GM21825 (cell line): ENCODE measurements around the gene TMEM61.
A peak's percentile ranks its signal among the peaks of the same experiment; 100 is the strongest.
"Not testable (repeated sequence)": the region's sequence is repeated elsewhere in the genome, so short reads cannot be mapped to it uniquely, and the experiment has no call there.

ENCODE experiments used
- ATAC-seq: cut with Tn5 transposase; IDR thresholded peaks from one replicate; pipeline ENCODE4 v1.9.1; 2021; ENCODE audit warnings: mild to moderate bottlenecking, moderate library complexity; ENCODE audit not compliant: unreplicated experiment

Gene TMEM61

GRCh38 chr1:55000110-55001085, 20.0 kb downstream of the TMEM61 start:
- no peak for ATAC-seq

DNA sequence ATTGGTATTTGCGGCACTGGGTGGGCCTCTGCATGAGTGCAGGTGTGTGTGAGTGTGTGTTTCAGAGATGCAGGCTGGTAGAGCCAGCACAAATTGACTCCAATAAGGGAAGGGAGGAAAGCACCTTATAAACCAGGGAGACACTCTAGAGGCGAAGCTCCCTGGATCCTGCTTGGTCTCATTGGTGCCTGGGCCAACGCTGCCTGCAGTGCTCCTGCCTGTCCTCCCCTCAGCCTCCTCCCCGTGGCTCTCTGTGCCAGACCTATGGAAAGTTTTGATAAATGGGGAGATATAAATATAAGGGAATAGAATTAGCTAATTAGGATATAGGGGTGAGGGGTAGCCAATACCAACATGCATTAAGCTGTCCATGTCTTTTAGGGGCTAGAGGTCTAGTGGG, 20.9 kb downstream of the TMEM61 start:
- ATAC-seq: no peak

DNA sequence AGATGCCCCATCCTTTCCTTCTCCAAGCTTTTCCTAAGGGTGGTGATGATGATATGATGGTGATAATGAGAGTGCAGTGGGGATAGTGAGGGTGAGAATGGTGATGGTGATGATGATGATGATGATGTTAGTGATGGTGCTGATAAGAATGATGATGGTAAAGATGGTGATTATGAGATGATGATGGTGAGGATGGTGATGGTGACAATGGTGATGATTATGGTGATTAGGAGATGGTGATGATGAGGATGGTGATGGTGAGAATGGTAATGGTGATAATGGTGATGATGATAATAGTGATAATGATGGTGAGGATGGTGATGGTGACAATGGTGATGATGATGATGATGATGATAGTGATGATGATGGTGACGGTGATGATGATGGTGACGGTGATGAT, 22.3 kb downstream of the TMEM61 start:
- no peak for ATAC-seq

- no peak for ATAC-seq
Observed at GRCh38 chr1:55005351-55006140, 25.1 kb downstream of the TMEM61 start.

DNA sequence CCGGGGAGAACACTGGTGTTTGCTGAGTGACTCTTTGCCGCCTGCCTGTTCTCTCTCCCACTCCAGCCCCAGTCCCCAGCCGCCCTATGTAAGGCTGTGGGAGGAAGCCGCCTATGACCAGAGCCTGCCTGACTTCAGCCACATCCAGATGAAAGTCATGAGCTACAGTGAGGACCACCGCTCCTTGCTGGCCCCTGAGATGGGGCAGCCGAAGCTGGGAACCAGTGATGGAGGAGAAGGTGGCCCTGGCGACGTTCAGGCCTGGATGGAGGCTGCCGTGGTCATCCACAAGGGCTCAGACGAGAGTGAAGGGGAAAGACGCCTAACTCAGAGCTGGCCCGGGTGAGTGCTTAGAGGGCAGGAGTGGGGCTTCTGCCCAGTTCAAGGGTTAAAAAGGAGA, 26.5 kb downstream of the TMEM61 start:
- ATAC-seq: no peak

DNA sequence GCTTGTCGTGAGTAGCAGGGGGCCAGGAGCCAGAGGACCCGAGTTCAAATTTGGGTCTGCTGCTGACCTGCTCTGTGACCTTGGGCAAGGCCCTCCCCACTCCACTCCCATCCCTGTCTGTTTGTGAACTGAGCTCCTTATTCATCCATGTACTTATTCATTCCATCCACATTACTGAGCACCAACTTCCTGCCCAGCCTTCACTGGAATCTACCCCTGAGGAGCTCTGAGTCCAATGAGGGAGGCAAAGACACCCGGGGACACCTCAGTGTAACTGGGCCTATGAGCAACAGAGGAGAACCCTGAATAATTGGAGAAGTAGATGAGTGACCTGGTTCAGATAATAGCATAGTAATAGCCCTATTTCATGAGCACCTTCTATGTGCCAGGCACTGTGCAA, 27.2 kb downstream of the TMEM61 start:
- no peak for ATAC-seq

GRCh38 chr1:55010194-55010886, 29.9 kb downstream of the TMEM61 start:
- ATAC-seq: no peak

DNA sequence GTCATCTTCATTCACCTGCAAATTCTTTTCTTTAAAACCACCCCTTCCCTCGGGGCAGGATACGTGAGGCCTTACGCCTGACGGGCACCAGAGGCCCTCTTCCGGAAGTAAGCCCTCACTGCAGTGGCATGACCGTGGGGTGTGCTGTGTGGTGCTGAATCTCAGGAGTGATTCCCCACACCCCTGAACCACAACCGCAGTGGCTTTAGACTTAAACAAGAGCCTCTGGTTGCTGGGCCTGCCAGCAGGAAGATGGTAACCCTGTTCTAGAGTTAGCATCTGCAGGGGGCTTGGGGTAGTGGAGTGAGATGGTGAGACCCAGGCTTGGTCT, 30.4 kb downstream of the TMEM61 start:
- no peak for ATAC-seq

DNA sequence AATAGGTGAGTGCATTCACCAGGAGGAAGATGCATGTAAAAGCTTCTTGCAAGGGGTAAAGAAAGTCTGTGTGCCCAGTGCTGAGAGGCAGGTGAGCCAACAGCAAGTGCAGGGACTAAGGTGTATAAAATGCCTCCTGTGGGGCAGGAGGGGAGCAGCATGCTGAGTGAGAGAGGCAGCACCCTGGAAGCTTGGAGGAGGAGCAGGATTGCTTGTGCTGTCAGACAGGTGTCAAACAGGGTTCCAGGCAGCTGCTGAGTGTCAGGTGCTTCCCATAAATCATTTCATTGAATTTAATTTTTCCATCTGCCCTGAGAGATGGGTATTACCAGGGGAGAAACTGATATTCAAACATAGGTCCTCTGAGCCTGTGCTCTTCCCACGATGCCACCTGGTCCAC, 32.2 kb downstream of the TMEM61 start:
- no peak for ATAC-seq

GRCh38 chr1:55015123-55015522, 34.7 kb downstream of the TMEM61 start:
- ATAC-seq: no peak

- no peak for ATAC-seq
Observed at GRCh38 chr1:55015731-55016620, 35.5 kb downstream of the TMEM61 start.

DNA sequence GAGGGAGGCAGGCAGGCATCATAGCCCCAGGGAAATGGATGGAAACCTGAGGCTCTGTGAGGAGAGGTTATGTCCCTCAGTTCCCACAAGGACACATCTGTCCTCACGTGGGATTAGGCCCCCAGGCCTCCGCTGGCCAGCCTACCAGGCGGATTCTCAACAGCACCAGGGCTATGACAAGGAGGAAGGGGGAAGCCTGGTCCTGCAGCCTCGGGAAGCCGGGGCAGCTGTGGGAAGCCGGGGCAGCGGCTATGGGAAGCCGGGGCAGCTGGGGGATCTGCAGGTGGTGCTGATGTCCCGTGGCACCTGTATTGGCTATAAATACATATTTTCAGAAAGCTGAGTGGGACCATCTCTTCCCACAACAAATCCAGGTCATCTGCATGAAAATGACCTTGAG, 38.0 kb downstream of the TMEM61 start:
- no peak for ATAC-seq

DNA sequence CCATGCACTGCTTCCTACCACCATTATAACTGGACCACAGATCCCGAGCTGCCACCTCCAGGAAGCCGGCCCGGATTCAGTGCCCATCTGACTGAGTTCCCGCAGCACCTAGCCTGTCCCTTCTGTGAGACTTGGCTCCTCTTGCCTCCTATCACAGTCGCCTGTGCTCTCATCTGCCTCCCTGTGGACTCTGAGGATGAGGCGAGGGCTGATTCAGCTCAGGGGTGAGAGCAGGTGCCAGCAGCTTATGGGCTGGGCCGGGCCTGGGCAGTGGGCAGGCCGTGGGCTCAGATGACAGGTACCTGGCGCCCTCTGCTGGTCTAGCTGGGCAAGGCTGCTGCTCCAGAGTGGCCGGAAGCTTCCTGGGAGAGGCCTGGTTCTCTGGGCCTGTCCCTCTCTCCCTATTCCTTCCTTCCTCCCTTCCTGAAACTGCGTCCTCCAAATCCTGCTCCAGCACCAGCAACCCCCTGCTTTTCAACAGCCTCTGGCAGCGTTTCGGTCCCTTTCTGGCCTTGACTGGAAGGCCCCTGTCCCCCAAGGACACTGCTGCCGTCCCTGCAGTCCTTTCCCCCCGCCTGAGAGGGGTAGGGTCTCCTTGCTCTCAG, 41.6 kb downstream of the TMEM61 start:
- ATAC-seq: peak; percentile 84

- not testable (repeated sequence) for ATAC-seq
Observed at GRCh38 chr1:55024163-55024562, 43.7 kb downstream of the TMEM61 start.

DNA sequence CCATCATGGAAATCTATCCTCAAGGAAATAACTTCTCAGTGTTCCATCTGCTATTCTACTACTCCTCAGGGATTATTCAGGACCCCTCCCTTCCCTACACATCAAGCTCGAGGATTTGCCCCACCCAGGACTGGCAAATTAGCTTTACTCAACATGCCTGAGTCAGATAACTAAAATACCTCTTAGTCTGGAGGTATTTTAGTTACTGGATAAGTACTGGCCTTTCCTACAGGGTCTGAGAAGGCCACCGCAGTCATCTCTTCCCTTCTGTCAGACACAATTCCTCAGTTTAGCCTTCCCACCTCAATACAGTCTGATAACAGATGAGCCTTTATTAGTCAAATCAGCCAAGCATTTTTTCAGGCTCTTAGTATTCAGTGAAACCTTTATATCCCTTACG, 46.3 kb downstream of the TMEM61 start:
- not testable (repeated sequence) for ATAC-seq

DNA sequence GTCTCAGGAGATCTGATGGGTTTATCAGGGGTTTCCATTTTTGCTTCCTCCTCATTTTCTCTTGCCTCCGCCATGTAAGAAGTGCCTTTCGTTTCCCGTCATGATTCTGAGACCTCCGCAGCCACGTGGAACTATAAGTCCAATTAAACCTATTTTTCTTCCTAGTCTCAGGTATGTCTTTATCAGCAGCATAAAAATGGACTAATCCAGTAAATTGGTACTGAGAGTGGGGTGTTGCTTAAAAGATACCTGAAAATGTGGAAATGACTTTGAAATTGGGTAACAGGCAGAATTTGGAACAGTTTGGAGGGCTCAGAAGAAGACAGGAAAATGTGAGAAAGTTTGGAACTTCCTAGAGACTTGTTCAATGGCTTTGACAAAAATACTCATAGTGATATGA, 50.7 kb downstream of the TMEM61 start:
- ATAC-seq: not testable (repeated sequence)

DNA sequence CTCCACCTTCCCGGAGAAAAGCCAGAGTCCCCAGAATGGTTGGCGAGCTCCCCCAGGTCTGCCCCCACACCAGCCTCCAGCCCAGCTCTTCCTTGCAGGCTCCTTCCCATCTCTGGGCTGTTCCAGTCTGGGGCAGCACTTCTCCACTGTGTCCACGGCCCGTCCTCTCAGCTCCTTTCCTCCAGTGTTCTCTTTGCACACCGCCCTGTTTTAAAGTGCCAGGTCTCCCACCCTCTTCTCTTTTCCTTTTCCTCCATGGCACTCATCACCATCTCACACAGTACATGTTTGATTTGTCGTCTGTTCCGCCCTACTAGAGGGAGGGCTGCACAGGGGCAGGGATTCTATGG, 52.8 kb downstream of the TMEM61 start:
- no peak for ATAC-seq

GRCh38 chr1:55034476-55035133, 54.2 kb downstream of the TMEM61 start:
- ATAC-seq: no peak

DNA sequence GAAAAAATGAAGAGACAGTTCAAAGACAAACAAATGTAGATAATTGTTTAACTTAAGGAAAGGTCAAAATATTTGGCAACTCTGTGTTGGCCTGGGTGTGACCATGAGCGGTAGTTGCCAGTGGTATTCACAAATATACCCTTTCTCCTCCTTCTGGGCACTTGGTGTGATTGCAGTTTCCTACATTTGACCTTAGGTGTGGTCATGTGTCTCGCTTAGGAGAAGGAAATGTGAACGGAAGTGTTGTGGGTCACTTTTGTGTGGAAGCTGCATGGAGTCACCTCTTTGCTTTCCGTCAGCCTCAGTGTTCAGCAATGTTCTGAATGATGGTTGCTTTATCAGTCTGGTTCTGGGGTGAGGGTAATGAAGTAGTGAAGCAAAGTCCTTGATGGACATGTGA, 55.5 kb downstream of the TMEM61 start:
- ATAC-seq: no peak
